Progenitor cell of endocrine pancreas (in vitro differentiated cells): ENCODE data around the gene CORO6. TPM values are rescaled to one million over a fixed set of nuclear protein-coding genes. Genes with fewer than 3 reads are reported as not detected.
A peak's percentile ranks its signal among the peaks of the same experiment; 100 is the strongest.

ENCODE experiments used
- DNase-seq: peaks from one replicate; pipeline ENCODE4 v3.0.0; 2021; ENCODE audit warnings: low spot score; ENCODE audit not compliant: unreplicated experiment
- H3K27ac Mint-ChIP-seq: 2 replicates; pipeline ENCODE4 v1.8.0; 2021; ENCODE audit warnings: mild to moderate bottlenecking, moderate library complexity, mixed read lengths
- H3K27me3 Mint-ChIP-seq: 2 replicates; pipeline ENCODE4 v1.8.0; 2021; ENCODE audit warnings: mixed read lengths
- H3K36me3 Mint-ChIP-seq: 2 replicates; pipeline ENCODE4 v1.8.0; 2022; ENCODE audit warnings: mixed read lengths; ENCODE audit not compliant: insufficient read depth
- H3K4me1 Mint-ChIP-seq: 2 replicates; pipeline ENCODE4 v1.8.0; 2021; ENCODE audit warnings: low read depth, mixed read lengths
- H3K4me3 Mint-ChIP-seq: 2 replicates; pipeline ENCODE4 v1.8.0; 2021; ENCODE audit warnings: low read depth, mild to moderate bottlenecking, moderate library complexity, mixed read lengths
- H3K9me3 Mint-ChIP-seq: 2 replicates; pipeline ENCODE4 v1.8.0; 2021; ENCODE audit warnings: low read depth, mixed read lengths
- total RNA-seq: library from RNA; stranded (reverse); gene quantifications from 2 replicates; pipeline ENCODE4 v1.2.1, GENCODE V29; 2021
- TF ChIP-seq, protein P1 (sequence below): fragments of 200-600 bp; sonication (generic); IDR thresholded peaks from one replicate; pipeline ENCODE4 v1.5.0; 2021; ENCODE audit warnings: antibody characterized with exemption, mild to moderate bottlenecking; ENCODE audit not compliant: unreplicated experiment

The CORO6 gene
- total RNA-seq, 1 donor from 2014 or later: not detected

DNA sequence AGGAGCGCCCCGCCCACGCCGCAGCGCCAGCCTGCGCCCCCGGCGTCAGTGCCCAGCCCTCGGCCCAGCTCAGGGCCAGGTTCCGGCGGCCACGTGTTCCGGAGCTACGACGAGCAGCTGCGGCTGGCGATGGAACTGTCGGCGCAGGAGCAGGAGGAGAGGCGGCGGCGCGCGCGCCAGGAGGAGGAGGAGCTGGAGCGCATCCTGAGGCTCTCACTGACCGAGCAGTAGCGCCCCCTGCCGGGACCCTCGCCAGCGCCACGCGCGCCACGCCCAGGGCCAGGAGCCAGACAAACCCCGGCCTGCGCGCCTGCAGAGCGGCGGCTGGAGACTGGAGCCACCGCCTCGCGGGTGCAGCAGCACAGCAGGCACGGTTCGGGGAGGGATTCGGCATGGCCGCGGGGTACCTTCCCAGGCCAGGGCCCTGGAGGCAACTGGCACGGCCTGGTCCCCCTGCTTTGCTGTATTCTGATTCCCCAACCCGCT, 9.3 kb downstream of the CORO6 start:
- peaks cover 53% of the 10 kb centered on the region for H3K27me3 Mint-ChIP-seq
- H3K9me3 Mint-ChIP-seq: no peaks in the 10 kb centered on the region
- TF ChIP-seq, protein P1, sequence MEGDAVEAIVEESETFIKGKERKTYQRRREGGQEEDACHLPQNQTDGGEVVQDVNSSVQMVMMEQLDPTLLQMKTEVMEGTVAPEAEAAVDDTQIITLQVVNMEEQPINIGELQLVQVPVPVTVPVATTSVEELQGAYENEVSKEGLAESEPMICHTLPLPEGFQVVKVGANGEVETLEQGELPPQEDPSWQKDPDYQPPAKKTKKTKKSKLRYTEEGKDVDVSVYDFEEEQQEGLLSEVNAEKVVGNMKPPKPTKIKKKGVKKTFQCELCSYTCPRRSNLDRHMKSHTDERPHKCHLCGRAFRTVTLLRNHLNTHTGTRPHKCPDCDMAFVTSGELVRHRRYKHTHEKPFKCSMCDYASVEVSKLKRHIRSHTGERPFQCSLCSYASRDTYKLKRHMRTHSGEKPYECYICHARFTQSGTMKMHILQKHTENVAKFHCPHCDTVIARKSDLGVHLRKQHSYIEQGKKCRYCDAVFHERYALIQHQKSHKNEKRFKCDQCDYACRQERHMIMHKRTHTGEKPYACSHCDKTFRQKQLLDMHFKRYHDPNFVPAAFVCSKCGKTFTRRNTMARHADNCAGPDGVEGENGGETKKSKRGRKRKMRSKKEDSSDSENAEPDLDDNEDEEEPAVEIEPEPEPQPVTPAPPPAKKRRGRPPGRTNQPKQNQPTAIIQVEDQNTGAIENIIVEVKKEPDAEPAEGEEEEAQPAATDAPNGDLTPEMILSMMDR: peak; percentile 82
- H3K27ac Mint-ChIP-seq: no peak overlapping the region
- no peaks in the 10 kb centered on the region for H3K36me3 Mint-ChIP-seq
- H3K4me1 Mint-ChIP-seq: peaks cover 5% of the 10 kb centered on the region
- H3K4me3 Mint-ChIP-seq: no peak overlapping the region
- peak; percentile 88 for DNase-seq

DNA sequence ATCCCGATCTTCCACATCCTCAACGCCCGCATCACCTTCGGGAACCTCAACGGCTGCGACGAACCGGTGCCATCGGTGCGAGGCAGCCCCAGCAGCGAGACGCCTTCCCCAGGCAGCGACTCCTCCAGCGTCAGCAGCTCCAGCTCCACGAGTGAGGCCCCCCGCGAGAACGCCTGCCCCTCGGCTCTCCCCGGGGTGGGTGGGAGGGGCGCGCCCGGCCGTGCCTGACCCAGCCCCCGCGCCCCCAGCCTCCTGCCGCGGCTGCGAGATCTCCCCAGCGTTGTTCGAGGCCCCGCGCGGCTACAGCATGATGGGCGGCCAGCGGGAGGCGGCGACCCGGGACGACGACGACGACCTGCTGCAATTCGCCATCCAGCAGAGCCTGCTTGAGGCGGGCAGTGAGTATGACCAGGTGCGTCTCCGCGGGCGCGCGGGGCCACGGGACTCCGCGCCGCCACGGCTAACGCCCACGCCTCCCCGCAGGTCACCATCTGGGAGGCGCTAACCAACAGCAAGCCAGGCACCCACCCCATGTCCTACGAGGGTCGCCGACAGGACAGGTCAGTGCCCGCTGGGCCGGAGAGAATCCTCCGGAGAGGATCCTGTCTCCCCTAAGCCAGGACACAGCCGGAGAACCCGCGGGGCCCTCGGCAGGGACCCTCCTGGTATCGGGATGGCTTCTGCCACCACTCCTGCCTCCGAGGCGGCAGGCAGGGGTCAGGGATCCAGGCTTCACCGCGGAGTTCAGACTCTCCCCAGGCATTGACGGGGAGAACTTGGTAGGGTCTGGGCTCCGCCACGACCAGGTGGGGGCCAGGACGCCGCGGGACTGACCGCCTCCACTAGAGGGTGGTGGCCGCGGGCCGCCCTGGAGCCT, 10.1 kb downstream of the CORO6 start:
- no peak for DNase-seq
- Mint-ChIP-seq H3K4me3 (no peak overlapping the region), H3K9me3 (no peaks in the 10 kb centered on the region), H3K27ac (no peak overlapping the region), H3K4me1 (peaks cover 5% of the 10 kb centered on the region), H3K36me3 (no peaks in the 10 kb centered on the region), H3K27me3 (peaks cover 49% of the 10 kb centered on the region)
- TF ChIP-seq, protein P1: no peak

DNA sequence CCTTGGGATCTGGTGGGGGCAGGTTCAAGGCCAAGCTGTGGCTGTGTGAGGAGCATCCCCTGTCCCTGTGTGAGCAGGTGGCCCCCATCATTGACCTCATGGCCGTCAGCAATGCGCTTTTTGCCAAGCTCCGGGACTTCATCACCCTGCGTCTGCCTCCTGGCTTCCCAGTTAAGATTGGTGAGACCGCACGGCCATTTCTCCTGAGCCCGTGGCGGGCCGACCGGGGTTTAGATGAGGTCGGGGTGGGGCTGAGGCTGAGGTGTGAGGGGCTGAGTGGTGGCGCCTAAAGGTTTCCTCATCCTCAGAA, 10.7 kb downstream of the CORO6 start:
- TF ChIP-seq, protein P1: no peak
- H3K36me3 Mint-ChIP-seq: no peaks in the 10 kb centered on the region
- H3K27ac Mint-ChIP-seq: no peak overlapping the region
- H3K9me3 Mint-ChIP-seq: no peaks in the 10 kb centered on the region
- peaks cover 4% of the 10 kb centered on the region for H3K4me1 Mint-ChIP-seq
- H3K4me3 Mint-ChIP-seq: no peak overlapping the region
- peaks cover 44% of the 10 kb centered on the region for H3K27me3 Mint-ChIP-seq
- no peak for DNase-seq

DNA sequence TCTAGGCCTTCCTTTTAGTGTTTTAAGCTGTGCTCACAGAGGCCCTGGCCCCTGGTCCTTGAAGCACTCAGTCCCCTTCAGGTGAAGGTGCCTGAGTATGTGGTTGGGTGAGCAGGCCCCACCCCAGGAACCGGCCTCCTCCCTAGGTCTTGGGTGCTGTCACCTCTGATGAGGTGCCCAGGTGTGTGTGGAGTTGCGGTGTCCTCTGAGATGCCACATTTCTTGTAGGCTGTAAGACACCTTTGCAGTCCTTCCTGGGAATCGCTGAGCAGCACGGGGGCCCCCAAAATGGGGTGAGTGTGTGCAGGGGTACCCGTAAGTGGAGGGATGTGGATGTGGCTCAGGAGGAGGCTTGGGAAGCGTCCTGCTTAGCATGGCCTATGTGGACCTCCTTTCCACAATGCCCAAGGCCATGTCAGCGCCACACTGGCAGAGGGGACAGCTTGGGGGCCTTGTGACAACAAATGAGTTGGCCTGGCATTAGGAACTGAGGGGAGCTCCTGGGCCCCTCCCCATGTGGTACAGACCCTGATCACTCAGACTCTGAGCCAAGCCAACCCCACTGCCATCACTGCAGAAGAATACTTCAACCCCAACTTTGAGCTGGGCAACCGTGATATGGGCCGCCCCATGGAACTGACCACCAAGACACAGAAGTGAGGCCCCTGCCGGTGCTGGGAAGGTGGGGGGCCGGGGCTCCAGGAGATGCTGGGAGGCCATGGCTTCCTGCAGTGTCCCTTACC, 11.2 kb downstream of the CORO6 start:
- no peak overlapping the region for H3K4me3 Mint-ChIP-seq
- H3K27ac Mint-ChIP-seq: no peak overlapping the region
- no peaks in the 10 kb centered on the region for H3K9me3 Mint-ChIP-seq
- H3K4me1 Mint-ChIP-seq: peaks cover 2% of the 10 kb centered on the region
- H3K36me3 Mint-ChIP-seq: no peaks in the 10 kb centered on the region
- H3K27me3 Mint-ChIP-seq: peaks cover 38% of the 10 kb centered on the region
- no peak for DNase-seq
- TF ChIP-seq, protein P1: no peak

GRCh38 chr17:29610395-29610794, 12.3 kb downstream of the CORO6 start:
- TF ChIP-seq, protein P1: no peak
- peaks cover 27% of the 10 kb centered on the region for H3K27me3 Mint-ChIP-seq
- H3K36me3 Mint-ChIP-seq: no peaks in the 10 kb centered on the region
- H3K27ac Mint-ChIP-seq: no peak overlapping the region
- no peak overlapping the region for H3K4me3 Mint-ChIP-seq
- H3K4me1 Mint-ChIP-seq: no peaks in the 10 kb centered on the region
- H3K9me3 Mint-ChIP-seq: no peaks in the 10 kb centered on the region
- DNase-seq: no peak
